IMR-90 (cell line): Measurements from ENCODE around the gene PTBP1. TPM values are rescaled to one million over a fixed set of nuclear protein-coding genes. Genes with fewer than 3 reads are reported as not detected.

Source experiments
- ATAC-seq: fragments of 200-7000 bp; cut with Tn5 transposase; 2 replicates; pipeline ENCODE4 v1.9.1; 2020; ENCODE audit warnings: low read depth, mild to moderate bottlenecking, moderate library complexity
- BruUV-seq: library from RNA; stranded (reverse); fragments of 400-500 nt; replicated peaks from 2 replicates; lab custom pipeline; 2021; lab: Mats Ljungman, UMichigan
- CTCF ChIA-PET: fragments of 300-600 bp; formaldehyde crosslinking; extraction: SDS; loops from one replicate; lab custom pipeline; 2021; ENCODE audit warnings: antibody characterized with exemption; lab: Yijun Ruan, JAX
- POLR2A ChIA-PET: fragments of 300-600 bp; sonication (Branson Sonifier 250); formaldehyde crosslinking; loops from one replicate; lab custom pipeline; 2022; ENCODE audit warnings: antibody characterized with exemption; ENCODE audit not compliant: unreplicated experiment; lab: Charles Lee
- DNase-seq: peaks from one replicate; pipeline ENCODE4 v3.0.0; 2013
- H2AFZ ChIP-seq: replicated peaks from 2 replicates; pipeline ENCODE3; 2013; ENCODE audit warnings: low read length, mild to moderate bottlenecking; ENCODE audit not compliant: poor library complexity
- H2AK5ac ChIP-seq: 2 replicates; pipeline ENCODE4 v1.6.1; 2013; ENCODE audit warnings: low read depth, low read length, inconsistent platforms
- H2AK9ac ChIP-seq: replicated peaks from 2 replicates; pipeline ENCODE3; 2013; ENCODE audit warnings: mild to moderate bottlenecking, low read depth, low read length, moderate library complexity; ENCODE audit not compliant: poor library complexity
- H2BK120ac ChIP-seq: 2 replicates; pipeline ENCODE4 v1.6.1; 2013; ENCODE audit warnings: low read depth, low read length, inconsistent platforms
- H2BK15ac ChIP-seq: 3 replicates; pipeline ENCODE4 v1.6.1; 2013; ENCODE audit warnings: low read depth, low read length, inconsistent platforms
- H2BK20ac ChIP-seq: 2 replicates; pipeline ENCODE4 v1.6.1; 2013; ENCODE audit warnings: low read depth, mild to moderate bottlenecking, inconsistent platforms, low read length, moderate library complexity
- H2BK5ac ChIP-seq: 2 replicates; pipeline ENCODE4 v1.6.1; 2013; ENCODE audit warnings: mild to moderate bottlenecking, low read depth, low read length, inconsistent platforms; ENCODE audit not compliant: poor library complexity, severe bottlenecking
- H3K14ac ChIP-seq: replicated peaks from 2 replicates; pipeline ENCODE4 v1.6.1; 2013; ENCODE audit warnings: low read depth, low read length, inconsistent platforms
- H3K18ac ChIP-seq: 2 replicates; pipeline ENCODE4 v1.6.1; 2013; ENCODE audit warnings: low read depth, low read length, control low read depth
- H3K23ac ChIP-seq: 2 replicates; pipeline ENCODE4 v1.6.1; 2013; ENCODE audit warnings: low read depth, low read length, inconsistent platforms
- H3K27ac ChIP-seq: 2 replicates; pipeline ENCODE4 v1.5.1; 2013; ENCODE audit warnings: mild to moderate bottlenecking, control low read depth, low read length; ENCODE audit not compliant: insufficient read depth
- H3K27me3 ChIP-seq: 2 replicates; pipeline ENCODE4 v1.6.1; 2013; ENCODE audit warnings: low read length; ENCODE audit not compliant: control insufficient read depth, insufficient read depth
- H3K36me3 ChIP-seq: 2 replicates; pipeline ENCODE4 v1.6.1; 2013; ENCODE audit warnings: low read length, mixed read lengths; ENCODE audit not compliant: control insufficient read depth, insufficient read depth
- H3K4ac ChIP-seq: 2 replicates; pipeline ENCODE4 v1.6.1; 2013; ENCODE audit warnings: low read depth, low read length, inconsistent platforms
- H3K4me1 ChIP-seq: 2 replicates; pipeline ENCODE4 v1.6.1; 2013; ENCODE audit warnings: low read length, mixed read lengths; ENCODE audit not compliant: control insufficient read depth, insufficient read depth
- H3K4me2 ChIP-seq: 2 replicates; pipeline ENCODE4 v1.6.1; 2013; ENCODE audit warnings: low read depth, mild to moderate bottlenecking, control low read depth, low read length, moderate library complexity
- H3K4me3 ChIP-seq: 2 replicates; pipeline ENCODE4 v1.5.1; 2013; ENCODE audit warnings: low read depth, mild to moderate bottlenecking, control low read depth, low read length, moderate library complexity; ENCODE audit not compliant: insufficient read depth
- H3K56ac ChIP-seq: 2 replicates; pipeline ENCODE4 v1.6.1; 2013; ENCODE audit warnings: low read length, inconsistent platforms; ENCODE audit not compliant: insufficient read depth; ENCODE audit errors: extremely low read depth
- H3K79me1 ChIP-seq, 2 experiments: 2 replicates each; pipeline ENCODE4 v1.6.1; 2013; ENCODE audit warnings: low read length in 2 of 2, inconsistent platforms in 1 of 2, low read depth in 1 of 2
- H3K9ac ChIP-seq: 2 replicates; pipeline ENCODE4 v1.6.1; 2013; ENCODE audit warnings: low read depth, low read length, control low read depth
- H3K9me1 ChIP-seq: 2 replicates; pipeline ENCODE4 v1.6.1; 2013; ENCODE audit warnings: low read length, inconsistent platforms; ENCODE audit not compliant: insufficient read depth
- H3K9me3 ChIP-seq: 2 replicates; pipeline ENCODE4 v1.6.1; 2013; ENCODE audit warnings: low read length; ENCODE audit not compliant: control insufficient read depth, insufficient read depth
- H4K20me1 ChIP-seq: 2 replicates; pipeline ENCODE4 v1.6.1; 2013; ENCODE audit warnings: low read length, inconsistent platforms; ENCODE audit not compliant: insufficient read depth
- H4K5ac ChIP-seq: 2 replicates; pipeline ENCODE4 v1.6.1; 2013; ENCODE audit warnings: mild to moderate bottlenecking, low read depth, low read length, control low read depth
- H4K8ac ChIP-seq, 2 experiments: 2 replicates each; pipeline ENCODE4 v1.6.1; 2013; ENCODE audit warnings: low read depth in 2 of 2, low read length in 2 of 2, control low read depth in 1 of 2, inconsistent platforms in 1 of 2
- H4K91ac ChIP-seq: 2 replicates; pipeline ENCODE4 v1.6.1; 2013; ENCODE audit warnings: low read depth, low read length, inconsistent platforms; ENCODE audit not compliant: insufficient read depth
- ELK1 ChIP-seq: fragments of 150-350 bp; IDR thresholded peaks from 2 replicates; pipeline ENCODE4 v1.6.1; 2016; ENCODE audit warnings: low read depth, mild to moderate bottlenecking, low read length, moderate library complexity, borderline replicate concordance
- MAFK ChIP-seq: IDR thresholded peaks from 2 replicates; pipeline ENCODE4 v1.6.1; 2012; ENCODE audit warnings: low read depth, low read length, improper control_type of control experiment
- MXI1 ChIP-seq: IDR thresholded peaks from 2 replicates; pipeline ENCODE4 v1.6.1; 2012; ENCODE audit warnings: low read depth, mild to moderate bottlenecking, low read length, moderate library complexity, borderline replicate concordance
- POLR2A ChIP-seq: IDR thresholded peaks from 2 replicates; pipeline ENCODE4 v1.6.1; 2012; ENCODE audit warnings: mild to moderate bottlenecking, low read depth, low read length
- RFX5 ChIP-seq: IDR thresholded peaks from 2 replicates; pipeline ENCODE4 v1.8.0; 2012; ENCODE audit warnings: low read depth, mild to moderate bottlenecking, low read length, moderate library complexity
- SMC3 ChIP-seq: fragments of 150-350 bp; IDR thresholded peaks from 2 replicates; pipeline ENCODE4 v1.6.1; 2016; ENCODE audit warnings: low read depth, mild to moderate bottlenecking, antibody characterized with exemption, low read length, moderate library complexity
- WGBS, 2 experiments: methylation state at CpG; one replicate each; pipeline versions ENCODE4 v1.1.5 to v1.1.7; 2013; ENCODE audit warnings: missing lambda C conversion rate in 2 of 2; ENCODE audit not compliant: insufficient read length in 1 of 2; ENCODE audit errors: extremely low coverage in 2 of 2; 5-methylcytosine and 5-hydroxymethylcytosine counted together
- dilution Hi-C: fragments of 300-500 bp; cut with HindIII; formaldehyde crosslinking; loops from one replicate; pipeline ENCODE4 v1.14.3; 2018; ENCODE audit warnings: low sequenced_read_pairs; ENCODE audit not compliant: unreplicated experiment
- in situ Hi-C: fragments of 300-500 bp; cut with MboI; formaldehyde crosslinking; loops from 3 replicates; pipeline ENCODE4 v1.14.3; 2019; ENCODE audit warnings: low sequenced_read_pairs, inconsistent platforms, mixed read lengths
- intact Hi-C: fragments of 100-400 bp; cut with micrococcal nuclease; formaldehyde crosslinking; loops from 2 replicates; pipeline ENCODE4 v1.10.0; 2022
- polyA plus RNA-seq, 3 experiments: library from polyadenylated mRNA; depleted of rRNA; stranded (reverse); fragments of >200 nt; gene quantifications; 2 replicates each; pipeline ENCODE4 v1.2.3, GENCODE V29; 2012; ENCODE audit warnings: low replicate concordance in 1 of 3
- total RNA-seq: library from RNA; depleted of rRNA; stranded (reverse); fragments of >200 nt; gene quantifications from 2 replicates; pipeline ENCODE4 v1.2.3, GENCODE V29; 2012
- TF ChIP-seq, protein P1 (sequence below): fragments of 150-350 bp; IDR thresholded peaks from 2 replicates; pipeline ENCODE4 v1.6.1; 2017; ENCODE audit warnings: mild to moderate bottlenecking, antibody characterized with exemption, low read length, low read depth

The PTBP1 gene
- total and polyA plus RNA-seq, 2 of the 4 experiments (the other 2 are of a cell fraction), result 146 to 269 TPM

DNA sequence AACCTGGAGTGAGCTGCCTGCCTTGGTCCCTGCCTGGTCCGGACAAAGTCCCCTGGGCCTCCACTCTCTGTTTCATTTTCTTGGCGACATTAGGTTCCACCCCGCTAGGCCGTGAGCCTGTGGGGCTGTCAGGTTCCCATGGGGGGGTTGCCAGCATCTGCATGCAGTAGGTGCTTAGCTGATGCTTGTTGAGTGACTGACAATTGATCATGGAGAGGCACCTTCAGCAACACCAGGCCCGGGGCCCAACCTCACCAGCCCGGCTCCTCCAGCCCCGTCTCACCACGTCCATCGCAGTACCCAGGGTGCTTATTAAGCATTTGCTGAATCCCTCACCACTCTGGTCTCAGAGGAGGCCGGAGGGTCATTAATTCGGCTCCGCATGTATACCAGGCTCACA lies 33.0 kb upstream of the PTBP1 start:
- Histone ChIP-seq H3K56ac (no peak overlapping the region), H4K20me1 (no peaks in the 10 kb centered on the region), H3K4ac (no peak overlapping the region), H4K5ac (no peak overlapping the region), H3K27me3 (no peaks in the 10 kb centered on the region; the same call in 1 of the 2 replicates), H3K79me1 (no peaks in the 10 kb centered on the region), H3K4me2 (no peak overlapping the region), H2AK9ac (no peak overlapping the region), H3K23ac (no peak overlapping the region), H3K4me3 (no peak overlapping the region), H3K27ac (no peak overlapping the region), H3K36me3 (no peaks in the 10 kb centered on the region), H3K9me3 (peaks cover 5% of the 10 kb centered on the region; the same call in 1 of the 2 replicates), H2BK120ac (no peak overlapping the region), H2BK15ac (no peak overlapping the region), H2AK5ac (no peak overlapping the region), H4K91ac (no peak overlapping the region), H2BK20ac (no peak overlapping the region), H3K9me1 (no peaks in the 10 kb centered on the region), H3K14ac (no peak overlapping the region), H3K9ac (no peak overlapping the region), H3K4me1 (no peaks in the 10 kb centered on the region), H4K8ac (no peak overlapping the region), H2BK5ac (no peak overlapping the region), H2AFZ (no peak overlapping the region), H3K18ac (no peak overlapping the region)
- dilution Hi-C loops (no loop called here), intact Hi-C loops (no loop called here), in situ Hi-C loops (loop anchor here (10.0 kb wide), 1 partner anchor 220 kb away; the partner anchor contains the start of gene WDR18)
- no peak for ATAC-seq
- 93% methylated on average over 5 of the region's 12 CpGs; no CpG with 5 or more reads in 1 of the 2 experiments for WGBS, 2 experiments
- TF ChIP-seq RFX5 (no peak), POLR2A (no peak), ELK1 (no peak), MXI1 (no peak), MAFK (no peak), SMC3 (no peak)
- TF ChIP-seq, protein P1, sequence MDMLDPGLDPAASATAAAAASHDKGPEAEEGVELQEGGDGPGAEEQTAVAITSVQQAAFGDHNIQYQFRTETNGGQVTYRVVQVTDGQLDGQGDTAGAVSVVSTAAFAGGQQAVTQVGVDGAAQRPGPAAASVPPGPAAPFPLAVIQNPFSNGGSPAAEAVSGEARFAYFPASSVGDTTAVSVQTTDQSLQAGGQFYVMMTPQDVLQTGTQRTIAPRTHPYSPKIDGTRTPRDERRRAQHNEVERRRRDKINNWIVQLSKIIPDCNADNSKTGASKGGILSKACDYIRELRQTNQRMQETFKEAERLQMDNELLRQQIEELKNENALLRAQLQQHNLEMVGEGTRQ, result no peak
- POLR2A ChIA-PET, result no interaction called here
- DNase-seq, result no peak
- CTCF ChIA-PET, result no interaction called here
- BruUV-seq, result no TSS peak
